Measurements from ENCODE around the gene TAAR8.

DNA sequence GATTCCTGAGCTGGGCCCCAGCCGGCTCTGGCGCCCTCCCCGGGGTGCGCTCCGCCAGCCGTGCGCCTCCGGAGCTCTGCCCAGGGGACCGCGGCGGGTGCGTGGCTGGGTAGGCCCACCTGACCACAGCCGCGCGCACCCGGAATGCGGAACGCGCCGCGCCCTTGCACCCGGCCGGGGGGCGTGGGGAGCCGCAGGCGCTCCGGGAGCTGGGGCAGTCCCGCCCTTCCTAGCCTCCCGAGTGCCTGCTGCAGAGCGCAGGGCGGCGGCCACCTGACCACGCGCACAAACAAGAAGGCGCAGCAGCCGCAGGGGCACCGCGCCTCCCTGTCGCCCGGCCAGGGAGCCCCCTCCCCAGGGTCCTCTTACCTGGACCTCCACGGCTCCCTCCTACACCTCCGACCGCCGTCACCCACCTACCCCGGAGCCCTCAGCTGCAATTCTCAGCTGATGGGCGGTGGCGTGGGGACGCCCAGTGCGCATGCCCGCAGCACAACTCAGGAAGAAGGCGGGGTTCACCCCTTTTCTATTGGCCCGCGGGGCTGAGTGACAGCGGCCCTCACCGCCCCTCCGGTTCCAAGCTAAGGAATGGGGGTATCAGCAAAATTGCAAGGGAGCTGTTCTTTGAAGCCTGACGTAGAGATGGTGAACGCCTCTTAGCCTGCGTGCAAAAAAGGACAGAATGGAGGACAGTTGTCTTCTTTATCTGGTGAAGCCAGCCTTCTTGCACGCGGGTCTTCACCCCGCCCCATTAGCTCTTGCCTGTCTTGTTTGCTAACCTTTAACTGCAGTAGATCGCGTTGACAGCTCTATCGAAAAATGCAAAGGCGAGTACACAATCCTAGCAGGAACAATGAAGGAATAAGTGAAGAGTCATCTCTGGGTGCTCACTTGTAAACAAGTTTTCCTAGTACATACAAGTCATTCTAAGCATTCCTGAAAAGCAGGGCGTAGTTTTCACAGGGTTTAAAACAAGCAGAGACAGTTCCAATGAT is 39.5 kb upstream of the TAAR8 start, which contains the start of gene STX7:
- peak in 1 of 6 experiments; percentile 2 for TF ChIP-seq CTCF (IDR thresholded peaks at IDR 0.05)
- TF ChIP-seq POLR2A (IDR thresholded peaks at IDR 0.05) = peak; percentile 67 to 90
